ENCODE data around the gene DNAJC6.

DNA sequence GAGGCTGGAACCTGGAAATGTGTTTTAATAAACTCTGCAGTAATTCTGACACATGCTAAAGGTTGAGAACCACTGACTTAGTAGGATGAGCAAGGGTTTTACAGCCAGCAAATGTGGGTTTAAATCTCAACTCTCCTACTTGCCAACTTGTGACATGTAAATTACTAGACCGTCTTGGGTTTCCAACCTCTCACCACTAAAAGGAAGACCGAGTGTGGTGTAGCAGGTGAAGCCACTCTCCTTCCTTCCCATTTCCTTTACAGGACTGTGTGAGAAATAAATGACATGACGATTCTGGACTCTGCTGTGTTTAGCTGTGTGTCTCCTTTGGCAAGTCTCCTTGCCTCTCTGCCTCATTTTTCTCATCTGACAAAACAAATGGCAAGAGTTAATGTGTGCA is 49.5 kb upstream of the DNAJC6 start:
- no peak for TF ChIP-seq CTCF (IDR thresholded peaks at IDR 0.05 in 8 of 11, conservative IDR thresholded peaks at IDR 0.05 in 3 of 11)
- TF ChIP-seq POLR2AphosphoS5 (IDR thresholded peaks at IDR 0.05) = no peak

Data from spleen (tissue), 7 donors.